ENCODE results near the gene INPP5J.
A peak's percentile ranks its signal among the peaks of the same experiment; 100 is the strongest.

The INPP5J gene

GRCh38 chr22:31100762-31101525, 21.8 kb upstream of the INPP5J start:
- H3K27ac ChIP-seq = peak overlapping the region; percentile 99 to 100
- H3K4me3 ChIP-seq = no peak overlapping the region
- H3K36me3 ChIP-seq = peaks cover 68 to 92% (median 84%) of the 10 kb centered on the region in 3 donors
- TF ChIP-seq CTCF (IDR thresholded peaks at IDR 0.05) = no peak
- intact Hi-C loops (cut with DNase I; ENCODE audit: low total_unique reads) = no loop called here
- no peaks in the 10 kb centered on the region for H3K27me3 ChIP-seq
- H3K4me1 ChIP-seq = peaks cover 11 to 100% (median 89%) of the 10 kb centered on the region in 4 donors
- DNase-seq = no peak
- no peaks in the 10 kb centered on the region for H3K9me3 ChIP-seq

- Histone ChIP-seq H3K36me3 (peaks cover 52 to 76% (median 71%) of the 10 kb centered on the region in 3 donors), H3K4me3 (no peak overlapping the region), H3K27ac (peak overlapping the region; percentile 99 to 100), H3K9me3 (no peaks in the 10 kb centered on the region), H3K27me3 (no peaks in the 10 kb centered on the region), H3K4me1 (peaks cover 11 to 87% (median 78%) of the 10 kb centered on the region in 4 donors)
- peak; percentile 93 to 97 for DNase-seq
- intact Hi-C loops (cut with DNase I; ENCODE audit: low total_unique reads) = no loop called here
- TF ChIP-seq CTCF (IDR thresholded peaks at IDR 0.05) = peak in 1 of 2 experiments; percentile 5
Measured at GRCh38 chr22:31102441-31103081, 20.2 kb upstream of the INPP5J start.

DNA sequence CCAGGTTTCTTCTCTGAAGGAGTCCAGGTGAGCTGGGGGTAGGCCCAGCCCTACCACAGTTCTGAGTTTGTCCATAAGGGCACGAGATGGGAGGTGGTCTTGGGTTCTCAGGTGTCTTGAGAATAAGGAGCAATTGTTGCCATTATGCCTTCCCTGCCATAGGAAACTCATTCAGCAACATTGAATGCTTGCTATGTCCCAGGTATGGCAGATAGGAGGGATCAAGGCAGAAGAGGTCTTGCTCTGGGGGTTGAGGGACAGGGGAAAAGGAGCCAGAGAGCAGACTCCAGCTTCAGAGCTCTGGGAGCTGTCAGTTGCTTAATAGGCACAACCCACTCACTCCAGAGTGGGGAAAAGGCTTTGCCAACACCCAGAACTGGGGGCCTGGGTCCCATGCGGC, 19.7 kb upstream of the INPP5J start:
- H3K4me3 ChIP-seq = no peak overlapping the region
- peak overlapping the region; percentile 99 to 100 for H3K27ac ChIP-seq
- H3K9me3 ChIP-seq = no peaks in the 10 kb centered on the region
- intact Hi-C loops (cut with DNase I; ENCODE audit: low total_unique reads) = no loop called here
- no peak for DNase-seq
- H3K27me3 ChIP-seq = no peaks in the 10 kb centered on the region
- no peak for TF ChIP-seq CTCF (IDR thresholded peaks at IDR 0.05)
- peaks cover 11 to 85% (median 76%) of the 10 kb centered on the region in 4 donors for H3K4me1 ChIP-seq
- peaks cover 46 to 70% (median 66%) of the 10 kb centered on the region in 3 donors for H3K36me3 ChIP-seq

- no peaks in the 10 kb centered on the region for H3K9me3 ChIP-seq
- H3K4me3 ChIP-seq = peak overlapping the region; percentile 94 to 97
- intact Hi-C loops (cut with DNase I; ENCODE audit: low total_unique reads) = no loop called here
- peaks cover 6 to 79% (median 70%) of the 10 kb centered on the region in 4 donors for H3K4me1 ChIP-seq
- TF ChIP-seq CTCF (IDR thresholded peaks at IDR 0.05) = peak in 1 of 2 experiments; percentile 23
- H3K27ac ChIP-seq = peak overlapping the region; percentile 99 to 100
- H3K27me3 ChIP-seq = no peaks in the 10 kb centered on the region
- peaks cover 38 to 60% (median 56%) of the 10 kb centered on the region in 3 donors for H3K36me3 ChIP-seq
- peak; percentile 61 to 91 for DNase-seq
Measured at GRCh38 chr22:31103899-31104694, 18.7 kb upstream of the INPP5J start.

DNA sequence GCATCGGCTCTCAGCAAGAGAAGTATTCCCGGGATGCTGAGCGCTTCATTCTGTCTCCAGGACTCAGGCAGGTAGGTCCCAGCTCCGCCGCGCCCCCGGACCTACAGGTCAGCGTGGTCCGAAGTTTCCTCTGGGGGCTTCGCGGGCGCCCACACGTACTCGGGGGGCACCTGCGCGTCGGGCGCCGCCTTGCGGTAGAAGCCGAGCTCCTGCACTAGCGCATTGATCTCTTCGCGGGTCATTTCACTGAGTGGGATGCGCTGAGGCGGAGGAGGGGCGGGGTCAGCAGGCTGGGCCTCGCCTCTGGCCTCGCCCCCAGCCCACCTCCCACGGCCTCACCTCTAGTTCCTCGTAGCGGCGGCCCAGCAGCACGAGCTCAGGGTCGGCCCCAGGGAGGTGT, 17.9 kb upstream of the INPP5J start:
- intact Hi-C loops (cut with DNase I; ENCODE audit: low total_unique reads) = loop anchor here (5.0 kb wide), 1 partner anchor 167 kb away; no protein-coding TSS in a partner anchor
- no peaks in the 10 kb centered on the region for H3K27me3 ChIP-seq
- H3K27ac ChIP-seq = peak overlapping the region; percentile 99 to 100
- H3K36me3 ChIP-seq = peaks cover 30 to 52% (median 48%) of the 10 kb centered on the region in 3 donors
- peak; percentile 46 to 79 for DNase-seq
- peaks cover 6 to 71% (median 63%) of the 10 kb centered on the region in 4 donors for H3K4me1 ChIP-seq
- H3K9me3 ChIP-seq = no peaks in the 10 kb centered on the region
- TF ChIP-seq CTCF (IDR thresholded peaks at IDR 0.05) = peak; percentile 43 to 51
- H3K4me3 ChIP-seq = peak overlapping the region; percentile 94 to 97

Data from tibial artery (tissue), 4 donors.